RWPE2 (cell line): ENCODE data around the gene DCAF7.

Experiments used
- ATAC-seq: fragments of 200-7000 bp; cut with Tn5 transposase; 3 replicates; pipeline ENCODE4 v1.9.1; 2021; ENCODE audit warnings: low read depth
- DNase-seq: peaks from one replicate; pipeline ENCODE4 v3.0.0-alpha.2; 2020; ENCODE audit warnings: low spot score
- H3K27ac ChIP-seq: fragments of 450-650 bp; 2 replicates; pipeline ENCODE4 v1.5.1; 2017; ENCODE audit warnings: mild to moderate bottlenecking; ENCODE audit not compliant: poor library complexity, severe bottlenecking
- H3K27me3 ChIP-seq: fragments of 250-450 bp; sonication (Bioruptor Pico); 2 replicates; pipeline ENCODE4 v1.5.1; 2021; ENCODE audit warnings: mild to moderate bottlenecking, moderate library complexity; ENCODE audit not compliant: insufficient read depth, poor library complexity, severe bottlenecking
- H3K36me3 ChIP-seq: fragments of 250-450 bp; sonication (Bioruptor Pico); 2 replicates; pipeline ENCODE4 v1.5.1; 2020; ENCODE audit warnings: low read depth, mild to moderate bottlenecking, moderate library complexity
- H3K4me1 ChIP-seq: fragments of 250-450 bp; sonication (Bioruptor Pico); 2 replicates; pipeline ENCODE4 v1.5.1; 2021; ENCODE audit warnings: mild to moderate bottlenecking, moderate library complexity; ENCODE audit not compliant: insufficient read depth, poor library complexity, severe bottlenecking
- H3K4me3 ChIP-seq: fragments of 250-450 bp; sonication (Bioruptor Pico); 2 replicates; pipeline ENCODE4 v1.5.1; 2021; ENCODE audit warnings: mild to moderate bottlenecking, moderate library complexity; ENCODE audit not compliant: severe bottlenecking
- H3K9me3 ChIP-seq: fragments of 250-450 bp; sonication (Bioruptor Pico); 2 replicates; pipeline ENCODE4 v1.5.1; 2021; ENCODE audit warnings: mild to moderate bottlenecking, moderate library complexity; ENCODE audit not compliant: severe bottlenecking
- CTCF ChIP-seq: fragments of 450-650 bp; IDR thresholded peaks from one replicate; pipeline ENCODE4 v1.5.1; 2017; ENCODE audit warnings: mild to moderate bottlenecking, moderate library complexity; ENCODE audit not compliant: poor library complexity, severe bottlenecking

The DCAF7 gene

GRCh38 chr17:63517825-63518534 lies 32.3 kb upstream of the DCAF7 start:
- no peaks in the 10 kb centered on the region for H3K9me3 ChIP-seq
- TF ChIP-seq CTCF, result no peak
- DNase-seq (no peak), ATAC-seq (no peak)
- H3K36me3 ChIP-seq, result no peaks in the 10 kb centered on the region
- H3K4me3 ChIP-seq, result no peak overlapping the region
- H3K27ac ChIP-seq, result no peak overlapping the region
- no peaks in the 10 kb centered on the region for H3K4me1 ChIP-seq
- H3K27me3 ChIP-seq, result no peaks in the 10 kb centered on the region

- Histone ChIP-seq H3K27ac (no peak overlapping the region), H3K4me1 (no peaks in the 10 kb centered on the region), H3K36me3 (no peaks in the 10 kb centered on the region), H3K27me3 (peaks cover 3% of the 10 kb centered on the region), H3K9me3 (no peaks in the 10 kb centered on the region), H3K4me3 (no peak overlapping the region)
- TF ChIP-seq CTCF, result no peak
- DNase-seq, result no peak
- ATAC-seq, result no peak
Measured at GRCh38 chr17:63519116-63519881, 31.0 kb upstream of the DCAF7 start.

- no peak overlapping the region for H3K4me3 ChIP-seq
- H3K9me3 ChIP-seq, result no peaks in the 10 kb centered on the region
- DNase-seq (no peak), ATAC-seq (no peak)
- TF ChIP-seq CTCF, result no peak
- H3K27me3 ChIP-seq, result peaks cover 3% of the 10 kb centered on the region
- H3K27ac ChIP-seq, result no peak overlapping the region
- H3K36me3 ChIP-seq, result no peaks in the 10 kb centered on the region
- H3K4me1 ChIP-seq, result no peaks in the 10 kb centered on the region
Measured at GRCh38 chr17:63519972-63520882, 30.1 kb upstream of the DCAF7 start.

- no peak within 1 kb of the TSS for H3K4me3 ChIP-seq
- no peaks in the 10 kb centered on the region for H3K9me3 ChIP-seq
- no peak for DNase-seq
- no peaks in the 10 kb centered on the region for H3K36me3 ChIP-seq
- H3K27ac ChIP-seq, result no peak within 1 kb of the TSS
- no peak for TF ChIP-seq CTCF
- H3K4me1 ChIP-seq, result no peaks in the 10 kb centered on the region
- ATAC-seq, result peak; percentile 52; the same call in 2 of the 3 replicates
- peaks cover 3% of the 10 kb centered on the region for H3K27me3 ChIP-seq
Measured at GRCh38 chr17:63523253-63523855, 26.9 kb upstream of the DCAF7 start, which contains the start of gene KCNH6. Gene KCNH6 (plus strand): TSS chr17:63523358. CDS start chr17:63523414, 56 bp downstream.
